ENCODE data around the gene UXS1. TPM values are rescaled to one million over a fixed set of nuclear protein-coding genes. Genes with fewer than 3 reads are reported as not detected.

Gene UXS1
- total RNA-seq, 1 donor from 2014 or later: 68.3 TPM

DNA sequence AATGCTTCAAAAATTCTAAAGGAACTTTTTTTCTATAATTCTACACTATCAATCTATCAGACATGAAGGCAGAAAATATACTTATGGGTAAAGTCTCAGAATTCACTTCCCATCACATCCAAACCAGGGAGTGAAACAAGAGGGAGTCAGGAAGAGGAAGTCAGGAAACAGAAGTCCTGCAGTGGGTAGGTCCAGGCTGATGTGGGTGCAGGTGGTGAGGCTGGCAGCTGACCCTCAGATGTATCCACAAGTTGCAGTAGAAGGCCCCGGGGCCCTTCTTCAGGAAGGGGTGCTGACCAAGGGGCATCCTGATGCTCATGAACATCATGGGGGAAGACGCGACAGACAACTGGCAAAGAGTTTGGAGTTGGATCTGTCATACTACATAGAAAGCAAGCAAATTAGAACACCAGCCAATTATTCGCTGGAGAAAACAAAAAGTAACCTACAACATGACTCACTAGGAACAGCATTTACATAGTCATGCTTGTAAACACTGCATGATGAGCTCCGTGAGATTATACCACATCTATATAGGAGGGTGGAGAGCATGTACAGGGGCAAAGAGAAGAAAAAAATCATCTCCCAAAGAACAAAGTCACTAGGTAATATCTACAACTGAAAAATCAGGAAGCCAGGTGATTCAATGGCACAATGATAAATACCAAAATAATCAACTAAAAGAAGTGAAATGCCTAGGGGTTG, 4.2 kb downstream of the UXS1 start:
- no peak for DNase-seq
- Mint-ChIP-seq H3K4me1 (ENCODE audit: low read depth, unreplicated experiment) (peaks cover 26% of the 10 kb centered on the region), H3K4me3 (ENCODE audit: unreplicated experiment) (no peak overlapping the region), H3K36me3 (ENCODE audit: unreplicated experiment) (peaks cover 4% of the 10 kb centered on the region), H3K27ac (ENCODE audit: unreplicated experiment) (no peak overlapping the region), H3K27me3 (ENCODE audit: unreplicated experiment) (peaks cover 6% of the 10 kb centered on the region), H3K9me3 (ENCODE audit: unreplicated experiment) (peaks cover 3% of the 10 kb centered on the region)
- TF ChIP-seq, protein P1, sequence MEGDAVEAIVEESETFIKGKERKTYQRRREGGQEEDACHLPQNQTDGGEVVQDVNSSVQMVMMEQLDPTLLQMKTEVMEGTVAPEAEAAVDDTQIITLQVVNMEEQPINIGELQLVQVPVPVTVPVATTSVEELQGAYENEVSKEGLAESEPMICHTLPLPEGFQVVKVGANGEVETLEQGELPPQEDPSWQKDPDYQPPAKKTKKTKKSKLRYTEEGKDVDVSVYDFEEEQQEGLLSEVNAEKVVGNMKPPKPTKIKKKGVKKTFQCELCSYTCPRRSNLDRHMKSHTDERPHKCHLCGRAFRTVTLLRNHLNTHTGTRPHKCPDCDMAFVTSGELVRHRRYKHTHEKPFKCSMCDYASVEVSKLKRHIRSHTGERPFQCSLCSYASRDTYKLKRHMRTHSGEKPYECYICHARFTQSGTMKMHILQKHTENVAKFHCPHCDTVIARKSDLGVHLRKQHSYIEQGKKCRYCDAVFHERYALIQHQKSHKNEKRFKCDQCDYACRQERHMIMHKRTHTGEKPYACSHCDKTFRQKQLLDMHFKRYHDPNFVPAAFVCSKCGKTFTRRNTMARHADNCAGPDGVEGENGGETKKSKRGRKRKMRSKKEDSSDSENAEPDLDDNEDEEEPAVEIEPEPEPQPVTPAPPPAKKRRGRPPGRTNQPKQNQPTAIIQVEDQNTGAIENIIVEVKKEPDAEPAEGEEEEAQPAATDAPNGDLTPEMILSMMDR (IDR thresholded peaks at IDR 0.05; ENCODE audit: partially characterized antibody, unreplicated experiment): no peak

- Mint-ChIP-seq H3K36me3 (ENCODE audit: unreplicated experiment) (peaks cover 4% of the 10 kb centered on the region), H3K27ac (ENCODE audit: unreplicated experiment) (no peak overlapping the region), H3K27me3 (ENCODE audit: unreplicated experiment) (peaks cover under 1% of the 10 kb centered on the region), H3K4me1 (ENCODE audit: low read depth, unreplicated experiment) (peaks cover 26% of the 10 kb centered on the region), H3K9me3 (ENCODE audit: unreplicated experiment) (peaks cover 3% of the 10 kb centered on the region), H3K4me3 (ENCODE audit: unreplicated experiment) (no peak overlapping the region)
- TF ChIP-seq, protein P1 (IDR thresholded peaks at IDR 0.05; ENCODE audit: partially characterized antibody, unreplicated experiment): no peak
- no peak for DNase-seq
These were observed 4.8 kb downstream of the UXS1 start for GRCh38 chr2:106189325-106189724.

DNA sequence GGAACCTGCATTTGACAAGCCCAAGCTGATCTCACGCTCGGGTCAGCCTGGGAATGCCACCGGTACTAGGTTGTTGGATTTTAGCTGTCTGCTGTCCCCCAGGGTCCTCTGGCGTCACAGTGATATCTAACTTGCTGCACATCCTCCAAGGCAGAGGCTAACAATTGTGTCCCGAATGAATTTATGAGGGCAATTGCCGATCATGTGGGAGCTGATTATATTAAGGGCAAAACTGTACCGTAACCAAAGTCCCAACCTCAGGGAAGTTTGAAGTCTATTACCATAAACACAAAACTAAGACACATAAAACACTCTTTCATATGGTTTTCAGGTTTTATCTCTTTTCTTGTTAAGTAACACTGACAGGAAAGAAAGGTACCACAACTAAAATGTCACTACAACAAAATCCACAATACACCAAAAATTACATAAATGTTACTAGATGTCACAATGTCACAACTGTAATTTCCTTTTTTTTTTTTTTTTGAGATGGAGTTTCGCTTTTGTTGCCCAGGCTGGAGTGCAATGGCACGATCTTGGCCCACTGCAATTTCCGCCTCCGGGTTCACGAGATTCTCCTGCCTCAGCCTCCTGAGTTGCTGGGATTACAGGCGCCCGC, 6.7 kb downstream of the UXS1 start:
- no peak overlapping the region for H3K4me3 Mint-ChIP-seq (ENCODE audit: unreplicated experiment)
- no peak overlapping the region for H3K27ac Mint-ChIP-seq (ENCODE audit: unreplicated experiment)
- H3K36me3 Mint-ChIP-seq (ENCODE audit: unreplicated experiment): peaks cover 4% of the 10 kb centered on the region
- DNase-seq: no peak
- TF ChIP-seq, protein P1 (IDR thresholded peaks at IDR 0.05; ENCODE audit: partially characterized antibody, unreplicated experiment): no peak
- peaks cover 26% of the 10 kb centered on the region for H3K4me1 Mint-ChIP-seq (ENCODE audit: low read depth, unreplicated experiment)
- H3K9me3 Mint-ChIP-seq (ENCODE audit: unreplicated experiment): peaks cover 3% of the 10 kb centered on the region
- H3K27me3 Mint-ChIP-seq (ENCODE audit: unreplicated experiment): no peaks in the 10 kb centered on the region

- TF ChIP-seq, protein P1 (IDR thresholded peaks at IDR 0.05; ENCODE audit: partially characterized antibody, unreplicated experiment): no peak
- H3K27me3 Mint-ChIP-seq (ENCODE audit: unreplicated experiment): no peaks in the 10 kb centered on the region
- H3K36me3 Mint-ChIP-seq (ENCODE audit: unreplicated experiment): no peaks in the 10 kb centered on the region
- no peaks in the 10 kb centered on the region for H3K9me3 Mint-ChIP-seq (ENCODE audit: unreplicated experiment)
- H3K27ac Mint-ChIP-seq (ENCODE audit: unreplicated experiment): no peak overlapping the region
- peaks cover 22% of the 10 kb centered on the region for H3K4me1 Mint-ChIP-seq (ENCODE audit: low read depth, unreplicated experiment)
- no peak overlapping the region for H3K4me3 Mint-ChIP-seq (ENCODE audit: unreplicated experiment)
- no peak for DNase-seq
These were observed 8.5 kb downstream of the UXS1 start for GRCh38 chr2:106185475-106186184.

Measured in glutamatergic neuron (in vitro differentiated cells).